ENCODE data around the gene THTPA. TPM values are rescaled to one million over a fixed set of nuclear protein-coding genes. Genes with fewer than 3 reads are reported as not detected.

The THTPA gene
- total RNA-seq, 1 donor from 2014 or later: 7.7 TPM

- Mint-ChIP-seq H3K27me3 (ENCODE audit: insufficient read depth, low read depth) (peaks cover 14% of the 10 kb centered on the region), H3K4me1 (peaks cover 32% of the 10 kb centered on the region), H3K27ac (no peak overlapping the region), H3K9me3 (no peaks in the 10 kb centered on the region), H3K36me3 (peaks cover 3% of the 10 kb centered on the region), H3K4me3 (peak overlapping the region; percentile 58)
- TF ChIP-seq EZH2phosphoT487 (IDR thresholded peaks at IDR 0.05) (no peak), CTCF (IDR thresholded peaks at IDR 0.05) (no peak), EZH2 (IDR thresholded peaks at IDR 0.05) (no peak)
- Histone ChIP-seq H4K20me1 (ENCODE audit: low read depth) (peaks cover 8% of the 10 kb centered on the region), H3F3A (ENCODE audit: low read depth) (peaks cover 34% of the 10 kb centered on the region), H3K4me3 (no peak overlapping the region), H3K27me3 (no peaks in the 10 kb centered on the region), H3K4me2 (no peak overlapping the region), H3K9ac (no peak overlapping the region), H3K27ac (no peak overlapping the region), H3K36me3 (no peaks in the 10 kb centered on the region), H3K79me2 (ENCODE audit: low read depth) (peaks cover 10% of the 10 kb centered on the region), H2AFZ (replicated peaks) (no peak overlapping the region), H3K9me3 (ENCODE audit: low read depth) (no peaks in the 10 kb centered on the region), H3K4me1 (peaks cover 27% of the 10 kb centered on the region)
- no peak for DNase-seq (ENCODE audit: low spot score)
Observed at GRCh38 chr14:23564876-23565275, 8.8 kb downstream of the THTPA start.

- H3K4me1 Mint-ChIP-seq: peaks cover 34% of the 10 kb centered on the region
- H3K27ac Mint-ChIP-seq: no peak overlapping the region
- H3K9me3 Mint-ChIP-seq: no peaks in the 10 kb centered on the region
- no peaks in the 10 kb centered on the region for H3K36me3 Mint-ChIP-seq
- Histone ChIP-seq H3K79me2 (ENCODE audit: low read depth) (peaks cover 10% of the 10 kb centered on the region), H3K4me3 (no peak overlapping the region), H3K9me3 (ENCODE audit: low read depth) (no peaks in the 10 kb centered on the region), H2AFZ (replicated peaks) (no peak overlapping the region), H3K4me2 (no peak overlapping the region), H3K36me3 (no peaks in the 10 kb centered on the region), H3F3A (ENCODE audit: low read depth) (peaks cover 32% of the 10 kb centered on the region), H3K27me3 (no peaks in the 10 kb centered on the region), H3K4me1 (peaks cover 29% of the 10 kb centered on the region), H4K20me1 (ENCODE audit: low read depth) (peaks cover 8% of the 10 kb centered on the region), H3K27ac (no peak overlapping the region), H3K9ac (no peak overlapping the region)
- peak overlapping the region; percentile 33 for H3K4me3 Mint-ChIP-seq
- DNase-seq (ENCODE audit: low spot score): no peak
- peaks cover 14% of the 10 kb centered on the region for H3K27me3 Mint-ChIP-seq (ENCODE audit: insufficient read depth, low read depth)
- TF ChIP-seq EZH2phosphoT487 (IDR thresholded peaks at IDR 0.05) (no peak), CTCF (IDR thresholded peaks at IDR 0.05) (no peak), EZH2 (IDR thresholded peaks at IDR 0.05) (no peak)
Observed at GRCh38 chr14:23565626-23566025, 9.6 kb downstream of the THTPA start.

- TF ChIP-seq EZH2 (IDR thresholded peaks at IDR 0.05) (no peak), EZH2phosphoT487 (IDR thresholded peaks at IDR 0.05) (no peak), CTCF (IDR thresholded peaks at IDR 0.05) (no peak)
- H3K4me2 ChIP-seq: peak overlapping the region; percentile 86
- no peaks in the 10 kb centered on the region for H3K36me3 Mint-ChIP-seq
- peaks cover 8% of the 10 kb centered on the region for H4K20me1 ChIP-seq (ENCODE audit: low read depth)
- peaks cover 29% of the 10 kb centered on the region for H3K4me1 ChIP-seq
- H3F3A ChIP-seq (ENCODE audit: low read depth): peaks cover 32% of the 10 kb centered on the region
- H3K9me3 ChIP-seq (ENCODE audit: low read depth): no peaks in the 10 kb centered on the region
- DNase-seq (ENCODE audit: low spot score): no peak
- H3K27ac ChIP-seq: no peak overlapping the region
- no peaks in the 10 kb centered on the region for H3K36me3 ChIP-seq
- peaks cover 34% of the 10 kb centered on the region for H3K4me1 Mint-ChIP-seq
- no peak overlapping the region for H3K9ac ChIP-seq
- no peaks in the 10 kb centered on the region for H3K27me3 ChIP-seq
- no peak overlapping the region for H2AFZ ChIP-seq (replicated peaks)
- H3K4me3 Mint-ChIP-seq: peak overlapping the region; percentile 90
- H3K4me3 ChIP-seq: peak overlapping the region; percentile 73
- peaks cover 10% of the 10 kb centered on the region for H3K79me2 ChIP-seq (ENCODE audit: low read depth)
- H3K27ac Mint-ChIP-seq: no peak overlapping the region
- H3K9me3 Mint-ChIP-seq: no peaks in the 10 kb centered on the region
- peaks cover 14% of the 10 kb centered on the region for H3K27me3 Mint-ChIP-seq (ENCODE audit: insufficient read depth, low read depth)
Observed at GRCh38 chr14:23566112-23566777, 10.2 kb downstream of the THTPA start.

Measured in neural progenitor cell (in vitro differentiated cells).